ENCODE data around the gene ARL8A.
"Not testable (repeated sequence)": the region's sequence is repeated elsewhere in the genome, so short reads cannot be mapped to it uniquely, and the experiment has no call there.

Gene ARL8A

DNA sequence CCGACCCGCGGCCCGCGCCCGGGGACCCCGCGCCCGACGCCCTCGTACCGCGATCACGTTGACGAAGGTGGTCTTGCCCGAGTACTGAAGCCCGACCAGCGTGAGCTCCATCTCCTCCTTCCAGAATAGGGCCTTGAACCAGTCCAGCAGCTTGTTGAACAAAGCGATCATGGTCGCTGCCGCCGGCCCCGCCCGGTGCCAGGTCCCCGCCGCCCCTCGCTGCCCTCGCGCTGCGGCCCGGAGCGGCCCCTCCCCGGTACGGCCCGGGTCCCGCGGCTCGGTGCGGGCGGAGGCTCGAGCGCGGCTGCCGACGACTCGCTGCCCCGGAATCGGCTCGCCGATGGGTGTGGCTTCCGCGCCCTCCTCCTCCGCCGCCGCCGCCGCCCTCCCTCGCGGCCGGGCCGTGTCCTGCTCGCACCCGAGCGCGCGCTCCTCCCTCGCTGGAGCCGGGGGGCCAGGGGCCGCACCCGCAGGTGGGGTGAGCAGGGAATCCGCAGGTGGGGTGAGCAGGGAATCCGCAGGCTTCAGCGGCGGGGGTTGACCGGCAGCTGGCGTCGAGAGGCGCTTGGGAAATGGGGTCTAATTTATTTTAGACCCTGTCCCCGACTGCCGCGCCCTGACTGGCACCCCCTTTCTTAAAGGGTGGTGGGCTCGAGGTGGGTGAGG is at the start of gene ARL8A:
ARL8A (minus strand) TSS at position 336 of the 666 bp plus-strand sequence; CDS start at position 171, 165 bp downstream.
- peak; percentile 57 for DNase-seq

DNA sequence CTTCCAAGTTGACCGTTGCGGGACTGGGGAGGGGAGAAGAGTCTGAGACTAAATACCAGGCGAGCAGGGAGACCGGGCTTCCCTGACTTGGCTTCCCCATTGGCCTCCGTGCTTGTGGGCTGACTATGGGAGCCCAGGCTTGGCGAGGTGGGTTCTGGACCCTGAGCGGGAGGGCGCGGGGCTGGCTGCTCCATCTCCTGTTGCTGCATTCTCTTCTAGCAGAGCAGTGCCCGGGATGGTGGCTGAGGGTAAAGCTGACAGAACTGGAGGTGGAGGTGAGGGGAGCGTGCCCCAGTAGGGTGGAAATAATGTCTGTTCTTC is 49.8 kb upstream of the ARL8A start:
- DNase-seq = no peak

DNA sequence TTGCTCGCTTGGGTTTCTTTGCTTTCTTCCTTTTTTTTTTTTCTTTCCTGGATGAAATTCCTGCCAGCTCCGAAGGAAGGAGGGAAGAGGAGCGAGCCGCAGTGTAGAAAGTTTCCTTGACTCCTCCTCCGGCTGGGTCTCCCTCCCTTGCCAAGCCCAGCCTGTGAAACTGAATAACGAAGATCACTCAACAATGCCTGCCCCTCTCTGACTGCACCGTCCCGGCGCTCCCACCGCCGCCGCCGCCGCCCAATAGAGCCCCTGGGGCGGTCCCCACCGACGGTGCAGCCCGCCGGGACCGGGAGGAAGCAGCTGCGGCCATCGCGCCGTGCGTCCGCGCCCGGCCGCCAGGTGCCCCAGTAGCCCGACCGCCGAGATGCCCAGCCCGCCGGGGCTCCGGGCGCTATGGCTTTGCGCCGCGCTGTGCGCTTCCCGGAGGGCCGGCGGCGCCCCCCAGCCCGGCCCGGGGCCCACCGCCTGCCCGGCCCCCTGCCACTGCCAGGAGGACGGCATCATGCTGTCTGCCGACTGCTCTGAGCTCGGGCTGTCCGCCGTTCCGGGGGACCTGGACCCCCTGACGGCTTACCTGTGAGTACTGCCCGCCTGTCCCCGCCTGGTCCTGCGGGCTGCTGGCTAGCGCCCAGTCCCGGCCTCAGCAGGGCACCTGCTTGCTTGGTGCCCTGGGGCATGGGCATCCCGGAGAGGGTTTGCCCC is 49.2 kb upstream of the ARL8A start, which contains the start of gene LGR6:
LGR6 (plus strand) TSS at position 186 of the 714 bp plus-strand sequence; CDS start at position 377, 191 bp downstream.
- no peak for DNase-seq

DNA sequence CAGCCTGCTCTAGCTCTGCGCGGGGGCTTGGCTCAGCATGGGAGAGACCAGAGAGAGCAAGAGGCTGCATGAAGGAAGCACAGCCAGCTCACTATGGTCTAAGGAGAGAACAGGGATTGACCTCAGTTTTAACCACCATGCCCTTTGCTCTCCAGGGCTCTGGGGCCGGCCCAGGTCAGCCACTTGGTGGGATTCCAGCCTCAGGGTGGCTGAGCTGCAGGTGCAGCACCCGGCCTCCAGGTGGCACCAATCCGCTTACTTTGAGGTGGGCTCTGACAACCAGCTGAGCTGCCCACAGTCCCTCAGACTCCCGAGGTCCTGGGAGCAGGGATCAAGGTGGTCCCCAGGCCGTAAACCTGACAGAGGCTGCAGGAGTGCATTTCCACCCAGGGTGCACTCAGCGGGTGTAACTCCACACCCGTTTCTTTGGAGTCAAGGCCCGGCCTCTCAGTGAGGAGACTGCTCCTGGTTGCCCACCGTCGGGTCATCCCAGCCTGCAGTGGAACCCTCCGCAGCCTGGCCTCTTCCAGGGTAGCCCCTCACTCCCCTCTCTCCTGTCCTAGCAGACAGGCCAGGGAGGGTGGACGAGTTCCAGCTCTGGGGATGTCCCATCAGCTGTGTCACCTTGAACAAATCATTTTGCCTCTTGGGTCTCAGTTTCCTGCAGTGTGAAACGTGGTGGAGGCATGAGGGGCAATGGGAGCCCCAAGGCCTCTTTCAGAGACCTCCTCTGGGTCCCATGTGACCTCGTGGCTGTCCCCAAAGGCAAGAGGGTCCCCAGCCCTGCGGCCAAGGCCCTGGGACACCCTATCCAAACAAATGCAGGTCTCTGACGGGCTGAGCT is 48.5 kb upstream of the ARL8A start:
- peak; percentile 55 for DNase-seq

DNA sequence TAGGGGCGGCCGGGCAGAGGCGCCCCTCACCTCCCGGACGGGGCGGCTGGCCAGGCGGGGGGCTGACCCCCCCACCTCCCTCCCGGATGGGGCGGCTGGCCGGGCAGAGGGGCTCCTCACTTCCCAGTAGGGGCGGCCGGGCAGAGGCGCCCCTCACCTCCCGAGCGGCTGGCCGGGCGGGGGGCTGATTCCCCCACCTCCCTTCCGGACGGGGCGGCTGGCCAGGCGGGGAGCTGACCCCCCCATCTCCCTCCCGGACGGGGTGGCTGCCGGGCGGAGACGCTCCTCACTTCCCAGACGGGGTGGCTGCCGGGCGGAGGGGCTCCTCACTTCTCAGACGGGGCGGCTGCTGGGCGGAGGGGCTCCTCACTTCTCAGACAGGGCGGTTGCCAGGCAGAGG is 46.9 kb upstream of the ARL8A start:
- not testable (repeated sequence) for DNase-seq

DNA sequence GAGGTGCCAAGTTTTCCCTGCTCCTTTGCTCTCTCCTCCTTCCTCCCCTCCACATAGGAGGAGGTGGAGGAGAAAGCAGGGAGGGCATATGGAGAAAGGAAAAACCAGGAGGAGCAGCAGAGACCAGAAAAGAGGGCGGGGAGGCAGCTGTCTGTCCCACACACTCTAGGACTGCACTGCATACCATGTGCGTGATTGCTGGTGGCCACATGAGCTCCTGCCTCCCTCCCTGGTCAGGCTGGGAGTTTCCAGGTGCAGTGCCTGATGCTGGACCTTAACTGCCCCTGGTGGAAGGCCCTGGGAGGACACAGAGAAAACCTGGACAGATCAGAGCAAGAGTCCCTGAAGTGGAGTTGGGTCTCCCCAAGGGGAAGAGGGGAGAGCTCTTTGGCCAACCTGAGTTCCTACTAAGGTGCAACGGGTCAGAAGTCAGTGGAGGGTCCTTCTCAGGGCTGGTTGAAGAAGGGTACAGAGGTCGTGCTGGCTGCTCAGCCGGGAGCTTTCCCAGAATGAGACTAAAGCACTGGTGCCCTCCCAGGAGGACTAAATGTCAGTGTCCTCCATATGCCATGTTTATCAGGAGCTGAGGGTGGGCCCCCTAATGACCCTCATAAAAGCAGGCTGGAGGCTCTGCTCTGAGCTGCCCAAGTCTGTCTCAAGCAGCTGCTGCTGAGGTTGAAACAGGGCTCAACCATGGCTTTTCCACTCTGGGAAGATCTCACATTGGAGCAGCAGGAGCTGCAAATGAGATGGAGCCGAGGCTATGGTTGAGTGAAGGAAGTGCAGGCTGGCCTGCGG is 45.6 kb upstream of the ARL8A start:
- no peak for DNase-seq

DNA sequence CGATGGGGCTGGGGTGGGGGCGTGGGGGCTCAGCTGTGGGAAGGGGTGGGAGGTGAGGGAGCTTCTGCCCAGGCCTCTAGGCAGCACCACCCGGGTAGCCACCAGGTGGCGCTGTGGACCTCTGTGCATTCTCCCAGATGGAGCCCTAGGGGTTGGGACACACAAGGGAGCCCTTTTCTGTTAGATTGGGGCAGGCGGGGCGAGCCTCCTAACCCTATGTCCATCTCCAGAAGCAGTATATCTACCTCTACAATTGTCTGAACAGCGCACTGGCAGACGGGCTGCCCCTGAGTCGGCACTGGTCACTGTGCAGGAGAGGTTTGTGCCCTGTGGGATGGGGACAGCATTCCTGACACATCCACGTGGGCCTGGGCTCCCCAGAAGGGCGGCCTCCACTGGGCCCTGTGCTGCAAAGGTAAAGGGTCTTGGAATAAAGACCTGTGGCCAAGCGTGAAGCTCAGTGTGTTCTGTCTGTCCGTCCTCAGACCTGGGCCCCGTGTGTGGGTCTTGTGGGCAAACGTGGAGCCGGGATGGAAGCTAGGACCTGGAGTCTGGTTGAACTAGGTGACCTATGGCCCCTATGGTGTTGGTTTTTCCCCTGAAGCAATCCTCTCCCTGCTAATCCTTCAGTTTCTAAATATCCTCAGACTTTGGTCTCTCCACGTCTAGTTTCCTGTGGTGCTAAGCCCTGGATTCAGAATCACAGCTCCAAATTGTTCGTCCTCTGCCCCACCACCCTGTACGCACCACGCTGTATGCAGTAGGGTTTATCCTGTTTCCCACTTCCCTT is 44.7 kb upstream of the ARL8A start:
- peak; percentile 80 for DNase-seq

DNA sequence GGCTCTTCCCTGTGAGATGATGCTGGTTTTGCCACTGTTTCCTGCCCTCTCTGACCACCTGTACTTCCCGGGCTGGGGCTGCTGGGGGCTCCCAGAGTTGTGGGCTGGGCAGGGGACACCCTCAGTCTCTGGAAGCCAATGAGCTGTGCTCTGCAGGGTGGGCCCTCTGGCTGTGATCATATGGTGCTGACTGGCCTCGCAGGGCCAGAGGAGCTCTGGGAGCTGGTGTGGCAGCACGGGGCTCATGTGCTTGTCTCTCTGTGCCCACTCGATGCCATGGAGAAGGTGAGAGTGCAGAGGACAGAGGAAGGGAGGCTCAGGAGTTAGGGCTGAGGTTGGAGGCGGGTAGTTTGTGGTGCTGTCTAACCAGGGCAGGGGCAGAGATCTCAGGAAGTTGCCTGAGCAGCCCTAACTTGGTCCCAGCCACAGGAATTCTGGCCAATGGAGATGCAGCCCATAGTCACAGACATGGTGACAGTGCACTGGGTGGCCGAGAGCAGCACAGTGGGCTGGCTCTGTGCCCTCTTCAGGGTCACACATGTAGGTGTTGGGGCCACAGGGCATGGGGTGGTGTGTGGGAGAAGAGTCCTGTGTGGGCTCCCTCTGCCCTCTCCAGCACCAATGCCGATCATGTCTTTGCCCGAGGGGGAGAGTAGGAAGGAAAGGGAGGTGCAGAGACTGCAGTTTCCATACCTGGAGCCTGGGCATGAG is 43.3 kb upstream of the ARL8A start:
- DNase-seq = no peak

DNA sequence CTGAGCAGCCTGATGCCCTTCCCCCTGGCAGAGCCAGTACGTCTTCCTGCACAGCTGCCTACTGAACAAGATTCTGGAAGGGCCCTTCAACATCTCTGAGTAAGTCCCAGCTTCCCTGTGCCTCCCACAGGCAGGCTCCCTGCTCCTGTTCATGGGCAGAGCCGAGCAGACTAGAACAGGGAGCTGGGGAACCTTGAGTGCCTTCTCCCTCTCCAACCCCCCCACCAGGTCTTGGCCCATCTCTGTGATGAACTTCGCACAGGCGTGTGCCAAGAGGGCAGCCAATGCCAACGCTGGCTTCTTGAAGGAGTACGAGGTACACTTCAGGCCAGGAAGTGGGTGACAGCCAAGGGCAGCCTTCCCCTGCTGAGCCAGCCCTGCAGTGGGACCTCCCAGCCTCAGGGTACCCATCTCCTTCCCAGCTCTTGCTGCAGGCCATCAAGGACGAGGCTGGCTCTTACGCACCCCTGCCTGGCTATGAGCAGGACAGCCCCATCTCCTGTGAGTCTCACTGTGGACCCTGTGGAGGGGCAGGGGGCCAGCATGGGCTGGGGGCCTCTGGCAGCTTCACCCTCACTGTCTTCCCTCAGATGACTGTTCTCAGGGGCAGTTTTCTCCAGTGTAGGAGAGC is 42.6 kb upstream of the ARL8A start:
- no peak for DNase-seq

DNA sequence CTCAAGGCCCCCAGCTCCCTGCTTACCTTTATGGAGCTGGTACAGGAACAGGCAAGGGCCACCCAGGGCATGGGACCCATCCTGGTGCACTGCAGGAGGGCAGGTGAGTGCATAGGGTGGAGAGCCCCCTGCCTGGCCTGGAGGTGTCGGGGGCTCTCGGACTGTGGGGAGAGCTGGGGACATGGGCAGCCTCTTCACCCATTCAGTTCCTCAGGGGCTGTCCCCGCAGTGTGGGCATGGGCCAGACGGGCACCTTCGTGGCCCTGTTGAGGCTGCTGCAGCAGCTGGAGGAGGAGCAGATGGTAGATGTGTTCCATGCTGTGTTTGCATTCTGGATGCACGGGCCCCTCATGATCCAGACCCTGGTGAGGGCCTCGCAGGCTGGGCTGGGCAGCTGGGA is 41.8 kb upstream of the ARL8A start:
- no peak for DNase-seq

DNA sequence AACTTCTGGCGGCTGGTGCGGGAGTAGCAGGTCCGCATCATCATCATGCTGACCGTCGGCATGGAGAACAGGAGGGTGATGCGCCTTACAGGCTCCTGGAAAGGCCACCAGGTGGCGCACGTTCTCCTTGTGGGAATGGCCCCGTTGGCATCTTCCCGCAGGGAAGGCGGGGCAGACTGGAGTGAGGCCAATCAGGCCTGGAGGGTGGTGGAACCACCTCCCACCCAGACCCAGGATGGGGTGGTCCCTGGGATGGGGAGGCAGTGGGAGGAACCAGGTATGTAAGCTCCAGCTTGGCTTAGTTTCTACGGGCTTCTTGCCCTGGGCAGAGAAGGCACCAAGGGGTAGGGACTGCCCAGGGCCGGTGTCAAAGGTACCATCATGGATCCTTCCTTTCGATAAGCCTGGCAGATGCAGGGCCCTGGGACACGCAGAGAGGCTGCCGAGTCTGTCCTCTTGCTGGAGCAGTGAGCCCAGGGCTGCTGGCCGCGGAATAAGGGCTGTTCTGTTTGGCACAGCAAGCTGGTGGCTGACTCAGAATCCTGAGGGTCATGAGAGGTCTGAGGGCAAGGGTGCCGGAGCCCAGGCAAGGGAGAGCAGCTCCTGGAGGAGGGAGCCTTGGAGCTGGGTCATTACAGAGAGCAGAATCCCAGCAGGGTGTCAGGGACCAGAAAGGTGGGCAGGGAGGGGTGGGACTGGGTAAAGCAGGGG is 40.4 kb upstream of the ARL8A start:
- peak; percentile 60 for DNase-seq

DNA sequence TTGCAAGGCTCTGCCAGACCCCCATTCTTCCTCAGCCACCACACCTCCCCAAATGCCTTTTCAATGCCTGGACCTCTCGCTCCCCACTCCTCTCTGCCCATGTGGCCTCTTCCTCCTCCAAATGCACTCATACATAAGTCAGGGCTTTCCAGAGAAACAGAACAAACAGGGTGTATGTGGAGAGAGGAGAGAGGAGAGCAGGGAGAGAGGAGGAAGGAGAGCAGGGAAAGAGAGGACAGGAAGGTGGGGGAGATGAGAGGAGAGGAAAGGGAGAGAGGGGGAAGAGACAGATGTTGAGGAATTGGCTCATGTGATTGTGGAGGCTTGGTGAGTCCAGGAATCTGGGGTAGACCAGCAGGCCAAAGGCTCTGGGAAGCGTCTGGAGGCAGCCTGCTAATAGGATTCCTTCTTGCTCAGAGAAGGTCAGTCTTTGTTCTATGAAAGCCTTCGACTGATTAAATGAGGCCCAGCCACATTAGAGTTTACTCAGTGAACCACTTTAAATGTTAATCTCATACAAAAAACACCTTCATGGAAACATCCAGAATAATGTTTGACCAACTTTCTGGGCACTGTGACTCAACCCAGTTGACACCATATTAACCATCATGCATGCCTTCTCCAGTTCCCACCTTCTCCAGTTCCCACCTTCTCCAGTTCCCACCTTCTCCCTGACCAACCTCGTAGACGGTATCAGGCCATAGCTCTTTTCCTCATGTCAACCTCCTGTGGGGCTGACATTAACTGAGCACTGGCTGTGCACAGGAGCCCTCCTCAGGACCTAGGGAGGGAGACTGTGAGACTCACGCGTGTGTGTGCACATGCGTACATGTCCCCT is 37.7 kb upstream of the ARL8A start:
- DNase-seq = no peak

DNA sequence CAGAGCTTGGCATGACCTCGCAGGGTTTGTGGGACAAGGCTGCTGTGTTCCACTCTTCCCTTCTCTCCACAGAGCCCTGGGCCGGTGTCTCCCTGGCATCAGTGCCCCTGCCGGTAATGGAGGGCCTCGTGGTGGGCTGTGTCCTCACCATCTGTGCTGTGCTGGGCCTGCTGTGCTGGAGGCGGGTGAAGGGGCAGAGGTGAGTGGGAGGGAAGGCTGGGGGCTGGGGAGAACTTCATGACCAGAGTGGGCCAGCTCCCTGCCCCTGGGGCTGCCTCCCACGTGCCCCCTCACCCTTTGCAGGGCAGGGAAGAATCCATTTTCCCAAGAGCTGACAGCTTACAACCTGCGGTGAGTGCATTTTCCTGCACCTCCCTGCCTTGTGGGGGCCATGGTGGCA is 37.0 kb upstream of the ARL8A start:
- DNase-seq = no peak

DNA sequence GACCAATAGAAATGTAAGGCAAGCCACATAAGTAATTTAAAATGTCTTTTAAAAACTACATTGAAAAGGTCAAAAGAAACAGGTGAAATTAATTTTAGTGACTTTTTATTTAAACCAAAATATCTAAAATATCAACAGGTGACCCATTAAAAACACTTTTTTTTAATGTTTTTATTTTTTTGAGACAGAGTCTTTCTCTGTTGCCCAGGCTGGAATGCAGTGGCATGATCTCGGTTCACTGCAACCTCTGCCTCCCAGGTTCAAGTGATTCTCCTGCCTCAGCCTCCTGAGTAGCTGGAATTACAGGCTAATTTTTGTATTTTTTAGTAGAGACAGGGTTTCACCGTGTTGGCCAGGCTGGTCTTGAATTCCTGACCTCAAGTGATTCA is 36.2 kb upstream of the ARL8A start:
- not testable (repeated sequence) for DNase-seq

DNA sequence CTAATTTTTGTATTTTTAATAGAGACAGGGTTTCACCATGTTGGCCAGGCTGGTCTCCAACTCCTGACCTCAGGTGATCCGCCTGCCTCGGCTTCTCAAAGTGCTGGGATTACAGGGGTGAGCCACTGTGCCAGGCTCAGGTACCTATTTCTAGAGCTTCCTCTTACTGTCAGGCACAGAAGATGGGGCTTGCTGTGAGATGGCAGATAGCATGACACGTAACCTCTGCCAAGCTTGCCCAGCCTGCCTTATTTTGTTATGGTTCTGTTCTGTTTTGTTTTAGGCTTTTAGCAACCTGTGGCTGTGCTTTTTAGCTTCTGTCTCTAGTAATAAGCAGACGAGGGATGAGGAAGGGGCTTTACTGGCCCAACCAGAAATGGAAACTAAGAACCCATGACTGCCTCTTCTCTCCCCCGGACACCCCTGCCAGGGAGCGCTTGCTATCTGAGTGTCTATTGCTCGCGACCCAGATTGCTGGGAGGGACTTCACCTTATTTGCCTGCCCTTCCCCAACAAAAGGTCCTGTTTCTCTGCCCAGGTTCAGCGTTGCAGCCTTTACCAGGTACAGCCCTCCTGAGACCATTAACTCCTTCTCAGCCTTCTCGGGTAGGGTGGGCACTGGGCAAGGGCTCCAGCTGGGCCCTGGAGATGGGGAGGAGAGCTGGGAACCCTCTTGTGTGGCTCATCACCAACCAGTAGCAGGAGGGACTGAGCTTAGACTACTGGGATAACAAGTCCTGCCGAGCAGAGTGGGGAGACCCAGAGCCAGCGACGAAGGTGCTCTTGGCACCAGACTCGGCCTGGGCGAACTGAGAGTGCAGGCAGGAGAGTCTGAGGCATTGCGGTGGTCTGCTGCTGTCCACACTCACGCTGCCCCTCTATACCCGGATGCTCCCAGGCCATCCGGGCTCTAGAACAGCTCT is 35.6 kb upstream of the ARL8A start:
- no peak for DNase-seq

DNA sequence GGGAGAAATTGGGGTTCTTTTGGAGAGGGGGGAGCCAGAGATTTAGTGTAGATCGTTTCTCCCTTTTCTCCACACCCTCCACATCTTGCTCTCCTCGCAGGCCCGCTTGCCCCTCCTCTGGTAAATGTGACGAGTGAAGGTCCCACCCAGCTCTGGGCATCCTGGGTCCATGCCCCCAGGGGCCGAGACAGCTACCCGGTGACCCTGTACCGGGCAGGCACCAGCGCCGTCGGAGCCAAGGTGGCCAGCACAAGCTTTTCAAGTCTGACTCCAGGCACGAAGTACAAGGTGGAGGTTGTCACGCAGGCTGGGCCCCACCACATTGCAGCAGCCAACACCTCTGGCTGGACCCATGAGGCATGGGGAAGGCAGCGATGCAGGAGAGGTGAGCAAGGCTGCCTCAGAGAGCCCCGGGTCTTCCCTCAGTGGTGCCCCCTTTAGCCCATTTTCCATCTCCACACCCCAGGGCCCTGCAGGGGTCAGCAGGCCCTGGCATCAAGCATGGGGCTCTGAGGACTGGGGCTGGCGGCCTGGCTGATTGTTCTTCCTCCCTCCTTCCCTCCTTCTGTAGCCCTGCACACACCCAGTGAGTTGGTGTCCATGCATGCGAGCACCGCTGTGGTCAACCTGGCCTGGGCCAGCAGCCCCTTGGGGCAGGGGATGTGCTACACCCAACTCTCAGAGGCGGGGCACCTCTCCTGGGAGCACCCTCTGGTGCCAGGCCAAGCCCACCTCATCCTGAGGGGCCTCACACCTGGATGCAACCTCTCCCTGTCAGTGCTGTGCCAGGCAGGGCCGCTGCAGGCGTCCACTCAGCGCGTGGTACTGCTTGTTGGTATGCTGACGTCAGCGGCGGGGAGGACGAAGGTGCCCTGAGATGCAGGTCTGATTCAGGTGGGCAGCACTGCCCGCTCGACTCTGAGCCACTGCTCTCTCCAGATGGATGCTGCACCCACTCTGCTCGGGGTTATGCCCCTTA is 32.7 kb upstream of the ARL8A start:
- DNase-seq = no peak

DNA sequence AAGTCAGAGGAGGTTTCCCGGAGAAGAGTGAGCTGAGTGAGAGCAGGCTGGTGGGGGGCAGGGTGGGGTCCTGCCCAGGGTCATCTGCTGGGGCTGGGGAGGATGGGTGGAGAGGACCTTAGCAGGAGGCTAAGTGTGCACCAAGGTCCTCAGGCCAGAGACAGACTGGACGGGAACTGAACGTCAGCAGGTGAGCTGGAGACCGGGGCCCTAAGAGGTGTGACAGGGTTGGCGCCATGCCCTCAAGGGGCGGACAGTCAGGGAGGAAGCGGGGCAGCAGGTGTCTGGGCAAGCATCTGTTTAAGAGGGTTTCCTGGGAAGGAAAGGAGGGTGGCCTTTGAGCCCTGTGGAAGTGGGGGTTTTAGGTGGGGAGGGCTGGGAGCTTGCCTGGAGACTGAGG is 29.5 kb upstream of the ARL8A start:
- DNase-seq = no peak

All from activated gamma-delta T cell treated with Interleukin-2 at 50 U/mL for 16 hours (primary cell).